Astrocyte (in vitro differentiated cells and primary cell): ENCODE data around the gene CELF2. TPM values are rescaled to one million over a fixed set of nuclear protein-coding genes. Genes with fewer than 3 reads are reported as not detected.

Experiments used
- DNase-seq: peaks from one replicate; pipeline ENCODE4 v3.0.0-alpha.2; 2010; ENCODE audit warnings: low read depth
- FAIRE-seq: peaks from 2 replicates; lab custom pipeline; 2011; peaks lifted over from hg19 to GRCh38; lab: Jason Lieb, UNC
- H2AFZ ChIP-seq: 2 replicates; pipeline ENCODE4 v1.6.0; 2012; ENCODE audit warnings: low read depth, low read length, inconsistent platforms
- H3K27ac ChIP-seq: 2 replicates; pipeline ENCODE4 v1.5.1; 2011; ENCODE audit warnings: low read depth, low read length, inconsistent platforms
- H3K27me3 ChIP-seq: 2 replicates; pipeline ENCODE4 v1.6.0; 2011; ENCODE audit warnings: low read length, inconsistent platforms; ENCODE audit not compliant: insufficient read depth
- H3K36me3 ChIP-seq: 2 replicates; pipeline ENCODE4 v1.5.1; 2011; ENCODE audit warnings: low read length, inconsistent platforms; ENCODE audit not compliant: insufficient read depth
- H3K4me1 ChIP-seq: 2 replicates; pipeline ENCODE4 v1.5.1; 2011; ENCODE audit warnings: low read length, inconsistent platforms; ENCODE audit not compliant: insufficient read depth
- H3K4me2 ChIP-seq: 2 replicates; pipeline ENCODE4 v1.6.0; 2012; ENCODE audit warnings: low read length, inconsistent platforms
- H3K4me3 ChIP-seq: 2 replicates; pipeline ENCODE4 v1.5.1; 2011; ENCODE audit warnings: low read depth, mild to moderate bottlenecking, low read length, inconsistent platforms; ENCODE audit not compliant: insufficient read depth
- H3K79me2 ChIP-seq: 2 replicates; pipeline ENCODE4 v1.6.0; 2012; ENCODE audit warnings: mild to moderate bottlenecking, low read length, inconsistent platforms; ENCODE audit not compliant: insufficient read depth
- H3K9ac ChIP-seq: 2 replicates; pipeline ENCODE4 v1.6.0; 2012; ENCODE audit warnings: mild to moderate bottlenecking, low read length, inconsistent platforms
- H3K9me3 ChIP-seq: 2 replicates; pipeline ENCODE4 v1.5.1; 2012; ENCODE audit warnings: low read depth, mild to moderate bottlenecking, low read length, inconsistent platforms; ENCODE audit not compliant: insufficient read depth
- H4K20me1 ChIP-seq: 2 replicates; pipeline ENCODE4 v1.6.0; 2012; ENCODE audit warnings: low read length, inconsistent platforms; ENCODE audit not compliant: insufficient read depth
- H3K27ac Mint-ChIP-seq: one replicate; pipeline ENCODE4 v1.8.0; 2021; ENCODE audit warnings: mild to moderate bottlenecking, mixed read lengths; ENCODE audit not compliant: unreplicated experiment
- H3K27me3 Mint-ChIP-seq: one replicate; pipeline ENCODE4 v1.8.0; 2021; ENCODE audit warnings: low read depth, mixed read lengths; ENCODE audit not compliant: unreplicated experiment
- H3K36me3 Mint-ChIP-seq: one replicate; pipeline ENCODE4 v1.8.0; 2021; ENCODE audit warnings: low read depth, mixed read lengths; ENCODE audit not compliant: unreplicated experiment
- H3K4me1 Mint-ChIP-seq: one replicate; pipeline ENCODE4 v1.8.0; 2021; ENCODE audit warnings: low read depth, mixed read lengths; ENCODE audit not compliant: unreplicated experiment
- H3K4me3 Mint-ChIP-seq: one replicate; pipeline ENCODE4 v1.8.0; 2021; ENCODE audit warnings: mild to moderate bottlenecking, moderate library complexity, mixed read lengths; ENCODE audit not compliant: unreplicated experiment
- H3K9me3 Mint-ChIP-seq: one replicate; pipeline ENCODE4 v1.8.0; 2021; ENCODE audit warnings: mild to moderate bottlenecking, mixed read lengths; ENCODE audit not compliant: unreplicated experiment
- EZH2 ChIP-seq: IDR thresholded peaks from 2 replicates; pipeline ENCODE4 v1.6.1; 2012; ENCODE audit warnings: mild to moderate bottlenecking, low read length, inconsistent platforms; ENCODE audit not compliant: insufficient read depth
- total RNA-seq: library from RNA; stranded (reverse); gene quantifications from 2 replicates; pipeline ENCODE4 v1.2.1, GENCODE V29; 2021
- TF ChIP-seq, protein P1 (sequence below): IDR thresholded peaks from 2 replicates; pipeline ENCODE4 v1.5.1; 2011; ENCODE audit warnings: low read depth, mild to moderate bottlenecking, inconsistent platforms, low read length, moderate library complexity; ENCODE audit not compliant: insufficient read depth

CELF2 gene
- total RNA-seq, 1 donor from 2014 or later: 76.1 TPM

DNA sequence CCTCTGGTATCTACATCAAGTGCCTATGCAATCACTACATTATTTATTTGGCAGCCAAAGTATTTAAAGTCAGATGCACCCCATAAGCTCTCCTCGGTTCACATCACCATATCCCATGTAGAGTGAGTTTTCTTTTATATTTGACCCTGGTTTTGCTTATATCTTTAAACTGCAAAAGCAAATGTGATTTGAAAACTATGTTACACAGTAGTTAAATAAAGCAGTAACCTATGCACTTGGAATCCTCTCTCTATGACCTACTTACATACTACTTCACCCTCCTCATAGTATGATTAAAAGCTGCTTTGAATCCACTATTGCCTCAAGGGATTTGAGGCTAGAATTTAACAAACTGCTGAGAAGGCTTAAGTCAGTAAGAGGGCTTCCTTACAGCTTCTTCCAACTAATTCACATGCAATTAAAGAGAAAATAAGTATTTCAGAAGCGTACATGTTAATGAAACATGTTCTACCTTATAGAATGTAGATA is 2.2 kb upstream of the CELF2 start:
- Histone ChIP-seq H3K9ac (no peak overlapping the region), H4K20me1 (no peaks in the 10 kb centered on the region), H3K4me3 (no peak overlapping the region), H3K9me3 (no peaks in the 10 kb centered on the region), H3K79me2 (no peaks in the 10 kb centered on the region), H3K4me1 (peaks cover 8% of the 10 kb centered on the region), H3K4me2 (no peak overlapping the region), H3K27ac (no peak overlapping the region), H3K27me3 (peaks cover 17% of the 10 kb centered on the region), H2AFZ (no peak overlapping the region), H3K36me3 (no peaks in the 10 kb centered on the region)
- H3K27me3 Mint-ChIP-seq: no peaks in the 10 kb centered on the region
- H3K9me3 Mint-ChIP-seq: no peaks in the 10 kb centered on the region
- no peak overlapping the region for H3K4me3 Mint-ChIP-seq
- DNase-seq (no peak), FAIRE-seq (no peak)
- H3K4me1 Mint-ChIP-seq: peaks cover 31% of the 10 kb centered on the region
- no peak overlapping the region for H3K27ac Mint-ChIP-seq
- no peak for TF ChIP-seq EZH2
- TF ChIP-seq, protein P1, sequence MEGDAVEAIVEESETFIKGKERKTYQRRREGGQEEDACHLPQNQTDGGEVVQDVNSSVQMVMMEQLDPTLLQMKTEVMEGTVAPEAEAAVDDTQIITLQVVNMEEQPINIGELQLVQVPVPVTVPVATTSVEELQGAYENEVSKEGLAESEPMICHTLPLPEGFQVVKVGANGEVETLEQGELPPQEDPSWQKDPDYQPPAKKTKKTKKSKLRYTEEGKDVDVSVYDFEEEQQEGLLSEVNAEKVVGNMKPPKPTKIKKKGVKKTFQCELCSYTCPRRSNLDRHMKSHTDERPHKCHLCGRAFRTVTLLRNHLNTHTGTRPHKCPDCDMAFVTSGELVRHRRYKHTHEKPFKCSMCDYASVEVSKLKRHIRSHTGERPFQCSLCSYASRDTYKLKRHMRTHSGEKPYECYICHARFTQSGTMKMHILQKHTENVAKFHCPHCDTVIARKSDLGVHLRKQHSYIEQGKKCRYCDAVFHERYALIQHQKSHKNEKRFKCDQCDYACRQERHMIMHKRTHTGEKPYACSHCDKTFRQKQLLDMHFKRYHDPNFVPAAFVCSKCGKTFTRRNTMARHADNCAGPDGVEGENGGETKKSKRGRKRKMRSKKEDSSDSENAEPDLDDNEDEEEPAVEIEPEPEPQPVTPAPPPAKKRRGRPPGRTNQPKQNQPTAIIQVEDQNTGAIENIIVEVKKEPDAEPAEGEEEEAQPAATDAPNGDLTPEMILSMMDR: no peak
- no peaks in the 10 kb centered on the region for H3K36me3 Mint-ChIP-seq

DNA sequence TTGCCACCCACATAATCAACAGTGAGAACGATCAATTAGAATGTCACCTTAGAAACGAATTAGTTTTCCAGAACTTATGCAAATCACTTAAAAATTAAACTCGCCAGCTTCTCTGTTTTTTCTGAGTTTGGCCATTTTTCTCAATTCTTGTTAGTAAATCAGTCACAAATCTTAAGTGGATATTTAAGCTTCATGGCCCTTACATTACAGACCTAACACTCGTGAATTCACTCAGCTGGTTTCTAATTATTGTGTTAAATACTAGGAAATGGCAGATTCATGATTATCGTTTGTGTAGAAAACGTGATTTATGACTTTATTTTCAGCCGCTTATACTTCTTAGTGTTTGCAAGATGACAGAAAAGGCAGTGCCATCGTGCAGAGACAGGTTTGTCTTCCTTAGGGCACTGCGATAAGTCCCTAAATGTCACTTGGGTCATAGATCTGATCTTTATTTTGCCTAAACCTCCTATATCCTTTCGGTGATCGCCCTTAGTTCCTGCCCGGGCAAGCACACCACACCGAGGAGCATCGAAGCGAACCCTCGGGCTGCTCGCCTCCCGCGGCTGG is 587 bp upstream of the CELF2 start:
- no peak overlapping the region for H3K27ac ChIP-seq
- FAIRE-seq: no peak

More for the DNA sequence above, 587 bp upstream of the CELF2 start:
- H3K36me3 Mint-ChIP-seq: no peaks in the 10 kb centered on the region
- Histone ChIP-seq H3K27me3 (peaks cover 17% of the 10 kb centered on the region), H3K4me1 (peaks cover 8% of the 10 kb centered on the region), H3K79me2 (no peaks in the 10 kb centered on the region), H3K4me2 (peak overlapping the region; percentile 87), H3K9me3 (no peaks in the 10 kb centered on the region), H3K4me3 (peak overlapping the region; percentile 56), H2AFZ (peak overlapping the region; percentile 49), H4K20me1 (no peaks in the 10 kb centered on the region), H3K36me3 (no peaks in the 10 kb centered on the region), H3K9ac (peak overlapping the region; percentile 66)
- peak overlapping the region; percentile 54 for H3K27ac Mint-ChIP-seq
- H3K9me3 Mint-ChIP-seq: no peaks in the 10 kb centered on the region
- H3K4me1 Mint-ChIP-seq: peaks cover 29% of the 10 kb centered on the region
- H3K27me3 Mint-ChIP-seq: no peaks in the 10 kb centered on the region
- H3K4me3 Mint-ChIP-seq: peak overlapping the region; percentile 79
- TF ChIP-seq, protein P1: no peak
- peak; percentile 29 for TF ChIP-seq EZH2
- DNase-seq: no peak
